Trophoblast cell (in vitro differentiated cells and primary cell): ENCODE measurements around the gene PHC3.

Experiments
- DNase-seq, 2 donors: peaks; one replicate each; pipeline ENCODE4 v3.0.0-alpha.2; 2016
- H2AFZ ChIP-seq: 2 replicates; pipeline ENCODE4 v1.6.1; 2013; ENCODE audit warnings: low read length, moderate library complexity, mild to moderate bottlenecking; ENCODE audit not compliant: insufficient read depth, poor library complexity
- H2AK5ac ChIP-seq: 2 replicates; pipeline ENCODE4 v1.6.1; 2013; ENCODE audit warnings: mild to moderate bottlenecking, low read length
- H2BK120ac ChIP-seq: 2 replicates; pipeline ENCODE4 v1.6.1; 2013; ENCODE audit warnings: low read length, mild to moderate bottlenecking, moderate library complexity; ENCODE audit not compliant: insufficient read depth, poor library complexity
- H2BK12ac ChIP-seq: 2 replicates; pipeline ENCODE4 v1.6.1; 2013; ENCODE audit warnings: mild to moderate bottlenecking, low read length, moderate library complexity
- H2BK5ac ChIP-seq: 2 replicates; pipeline ENCODE4 v1.6.1; 2013; ENCODE audit warnings: low read length, low read depth, moderate library complexity, mild to moderate bottlenecking; ENCODE audit not compliant: poor library complexity
- H3K14ac ChIP-seq: 2 replicates; pipeline ENCODE4 v1.6.1; 2013; ENCODE audit warnings: mild to moderate bottlenecking, low read length
- H3K18ac ChIP-seq: 2 replicates; pipeline ENCODE4 v1.6.1; 2013; ENCODE audit warnings: mild to moderate bottlenecking, low read length
- H3K23ac ChIP-seq: 2 replicates; pipeline ENCODE4 v1.6.1; 2013; ENCODE audit warnings: low read length
- H3K27ac ChIP-seq: 2 replicates; pipeline ENCODE4 v1.5.1; 2013; ENCODE audit warnings: low read depth, mild to moderate bottlenecking, inconsistent platforms, low read length, moderate library complexity
- H3K27me3 ChIP-seq: 2 replicates; pipeline ENCODE4 v1.6.1; 2013; ENCODE audit warnings: inconsistent platforms, mild to moderate bottlenecking, low read length, moderate library complexity; ENCODE audit not compliant: insufficient read depth
- H3K36me3 ChIP-seq, 2 experiments: 1 replicate in 1 of 2; 2 replicates in 1 of 2; pipeline ENCODE4 v1.6.1; 2013; ENCODE audit warnings: low read length in 2 of 2, mild to moderate bottlenecking in 2 of 2, moderate library complexity in 1 of 2; ENCODE audit not compliant: insufficient read depth in 2 of 2, control insufficient read depth in 1 of 2
- H3K4ac ChIP-seq: 2 replicates; pipeline ENCODE4 v1.6.1; 2013; ENCODE audit warnings: low read depth, mild to moderate bottlenecking, low read length, moderate library complexity
- H3K4me1 ChIP-seq, 2 experiments: 1 replicate in 1 of 2; 2 replicates in 1 of 2; pipeline ENCODE4 v1.6.1; 2013; ENCODE audit warnings: low read length in 2 of 2, mild to moderate bottlenecking in 2 of 2, moderate library complexity in 1 of 2; ENCODE audit not compliant: insufficient read depth in 2 of 2, control insufficient read depth in 1 of 2
- H3K4me2 ChIP-seq: 2 replicates; pipeline ENCODE4 v1.6.1; 2013; ENCODE audit warnings: inconsistent platforms, mild to moderate bottlenecking, low read length, moderate library complexity
- H3K4me3 ChIP-seq: 2 replicates; pipeline ENCODE4 v1.5.1; 2013; ENCODE audit warnings: mild to moderate bottlenecking, low read depth, low read length, inconsistent platforms
- H3K79me1 ChIP-seq: one replicate; pipeline ENCODE4 v1.6.1; 2013; ENCODE audit warnings: low read length
- H3K79me2 ChIP-seq: 2 replicates; pipeline ENCODE4 v1.6.1; 2013; ENCODE audit warnings: low read length, mild to moderate bottlenecking; ENCODE audit not compliant: control insufficient read depth, insufficient read depth, poor library complexity
- H3K9ac ChIP-seq: 2 replicates; pipeline ENCODE4 v1.6.1; 2013; ENCODE audit warnings: mild to moderate bottlenecking, low read length
- H3K9me3 ChIP-seq: 2 replicates; pipeline ENCODE4 v1.6.1; 2013; ENCODE audit warnings: low read depth, mild to moderate bottlenecking, control low read depth, inconsistent platforms, low read length; ENCODE audit not compliant: insufficient read depth
- H4K12ac ChIP-seq: 2 replicates; pipeline ENCODE4 v1.6.1; 2013; ENCODE audit warnings: low read depth, mild to moderate bottlenecking, low read length, moderate library complexity
- H4K8ac ChIP-seq: 2 replicates; pipeline ENCODE4 v1.6.1; 2013; ENCODE audit warnings: low read depth, mild to moderate bottlenecking, low read length, moderate library complexity
- H4K91ac ChIP-seq: one replicate; pipeline ENCODE4 v1.6.1; 2013; ENCODE audit warnings: low read depth, mild to moderate bottlenecking, low read length, moderate library complexity
- WGBS: extraction: QIAGEN DNeasy Blood & Tissue Kit; methylation state at CpG from one replicate; pipeline ENCODE4 v1.1.7; 2013; ENCODE audit warnings: missing lambda C conversion rate; ENCODE audit not compliant: insufficient read length, insufficient coverage; ENCODE audit errors: extremely low coverage; 5-methylcytosine and 5-hydroxymethylcytosine counted together

Gene PHC3

GRCh38 chr3:170046269-170047132 is 135.0 kb downstream of the PHC3 start:
- H3K79me1 ChIP-seq: no peaks in the 10 kb centered on the region
- no CpG with 5 or more reads among the region's 5 CpGs for WGBS

GRCh38 chr3:170044795-170045244 is 136.7 kb downstream of the PHC3 start:
- Histone ChIP-seq H3K4me3 (no peak overlapping the region), H3K27me3 (no peaks in the 10 kb centered on the region), H2BK120ac (no peak overlapping the region), H3K4me1 (no peaks in the 10 kb centered on the region), H3K27ac (no peak overlapping the region), H2AFZ (no peak overlapping the region), H3K9ac (no peak overlapping the region), H3K4me2 (no peak overlapping the region), H3K4ac (no peak overlapping the region), H3K9me3 (peaks cover 3% of the 10 kb centered on the region), H2AK5ac (no peak overlapping the region), H4K8ac (no peak overlapping the region), H4K91ac (no peak overlapping the region), H3K23ac (no peak overlapping the region), H3K14ac (no peak overlapping the region), H3K36me3 (no peaks in the 10 kb centered on the region), H3K18ac (no peak overlapping the region), H4K12ac (no peak overlapping the region), H3K79me2 (no peaks in the 10 kb centered on the region), H2BK12ac (no peak overlapping the region), H2BK5ac (no peak overlapping the region), H3K79me1 (no peaks in the 10 kb centered on the region)
- DNase-seq: peak in 1 of 2 donors; percentile 29
- WGBS: no CpG with 5 or more reads among the region's 8 CpGs

More at GRCh38 chr3:170046269-170047132, 135.0 kb downstream of the PHC3 start:
- no peaks in the 10 kb centered on the region for H3K79me2 ChIP-seq
- H2AFZ ChIP-seq: no peak overlapping the region
- no peak overlapping the region for H3K27ac ChIP-seq
- no peak overlapping the region for H3K4me3 ChIP-seq
- H2AK5ac ChIP-seq: no peak overlapping the region
- no peaks in the 10 kb centered on the region for H3K36me3 ChIP-seq
- H3K4ac ChIP-seq: no peak overlapping the region
- H3K18ac ChIP-seq: no peak overlapping the region
- H4K8ac ChIP-seq: no peak overlapping the region
- peaks cover 3% of the 10 kb centered on the region for H3K9me3 ChIP-seq
- DNase-seq: no peak
- H3K9ac ChIP-seq: no peak overlapping the region
- no peak overlapping the region for H2BK5ac ChIP-seq
- no peak overlapping the region for H4K91ac ChIP-seq
- H3K23ac ChIP-seq: no peak overlapping the region
- no peak overlapping the region for H2BK12ac ChIP-seq
- no peaks in the 10 kb centered on the region for H3K27me3 ChIP-seq
- H4K12ac ChIP-seq: no peak overlapping the region
- H2BK120ac ChIP-seq: no peak overlapping the region
- no peak overlapping the region for H3K14ac ChIP-seq
- H3K4me1 ChIP-seq: no peaks in the 10 kb centered on the region
- H3K4me2 ChIP-seq: no peak overlapping the region

GRCh38 chr3:170044271-170044670 is 137.3 kb downstream of the PHC3 start:
- Histone ChIP-seq H2AFZ (no peak overlapping the region), H3K79me1 (no peaks in the 10 kb centered on the region), H3K14ac (no peak overlapping the region), H3K23ac (no peak overlapping the region), H3K27ac (no peak overlapping the region), H2BK12ac (no peak overlapping the region), H2BK120ac (no peak overlapping the region), H2BK5ac (no peak overlapping the region), H3K4me1 (no peaks in the 10 kb centered on the region), H3K27me3 (no peaks in the 10 kb centered on the region), H4K8ac (no peak overlapping the region), H3K4me2 (no peak overlapping the region), H3K79me2 (no peaks in the 10 kb centered on the region), H3K4me3 (no peak overlapping the region), H3K9ac (no peak overlapping the region), H2AK5ac (no peak overlapping the region), H4K12ac (no peak overlapping the region), H3K9me3 (no peaks in the 10 kb centered on the region), H4K91ac (no peak overlapping the region), H3K36me3 (no peaks in the 10 kb centered on the region), H3K18ac (no peak overlapping the region), H3K4ac (no peak overlapping the region)
- no peak for DNase-seq
- WGBS: no CpG with 5 or more reads among the region's 8 CpGs

GRCh38 chr3:170043506-170043905 is 138.0 kb downstream of the PHC3 start:
- DNase-seq: no peak
- no peak overlapping the region for H3K23ac ChIP-seq
- no peak overlapping the region for H2BK12ac ChIP-seq

More at GRCh38 chr3:170043506-170043905, 138.0 kb downstream of the PHC3 start:
- Histone ChIP-seq H3K36me3 (no peaks in the 10 kb centered on the region), H2AFZ (no peak overlapping the region), H4K91ac (no peak overlapping the region), H3K4ac (no peak overlapping the region), H4K8ac (no peak overlapping the region), H2AK5ac (no peak overlapping the region), H3K79me2 (no peaks in the 10 kb centered on the region), H3K4me1 (peaks cover under 1 to 3% of the 10 kb centered on the region in 2 experiments), H2BK120ac (no peak overlapping the region), H3K27ac (no peak overlapping the region), H3K14ac (no peak overlapping the region), H3K9me3 (no peaks in the 10 kb centered on the region), H3K79me1 (no peaks in the 10 kb centered on the region), H3K18ac (no peak overlapping the region), H4K12ac (no peak overlapping the region), H3K27me3 (no peaks in the 10 kb centered on the region), H2BK5ac (no peak overlapping the region), H3K4me2 (no peak overlapping the region), H3K4me3 (no peak overlapping the region), H3K9ac (no peak overlapping the region)
- WGBS: no CpG with 5 or more reads among the region's 7 CpGs
